Activated naive CD8-positive, alpha-beta T cell treated with anti-CD3 and anti-CD28 coated beads, Interleukin-2, amount 50 U/mL, for 16 hours (primary cell): ENCODE data around the gene KIF21A.

Source experiments
- DNase-seq: peaks from one replicate; pipeline ENCODE4 v3.0.0-alpha.2; 2020; ENCODE audit warnings: low read depth, low spot score

KIF21A gene

GRCh38 chr12:39386335-39386734 is 56.6 kb downstream of the KIF21A start:
- DNase-seq: no peak

- DNase-seq: no peak
Measured at GRCh38 chr12:39383114-39383513, 59.8 kb downstream of the KIF21A start.

GRCh38 chr12:39380090-39380489 is 62.8 kb downstream of the KIF21A start:
- no peak for DNase-seq

- no peak for DNase-seq
Measured at GRCh38 chr12:39378341-39378740, 64.6 kb downstream of the KIF21A start.

GRCh38 chr12:39375206-39375808 is 67.6 kb downstream of the KIF21A start:
- DNase-seq: no peak

GRCh38 chr12:39372929-39373328 is 70.0 kb downstream of the KIF21A start:
- DNase-seq: no peak

- no peak for DNase-seq
Measured at GRCh38 chr12:39372204-39372925, 70.6 kb downstream of the KIF21A start.

GRCh38 chr12:39369756-39370155 is 73.2 kb downstream of the KIF21A start:
- no peak for DNase-seq

GRCh38 chr12:39368891-39369290 is 74.0 kb downstream of the KIF21A start:
- DNase-seq: no peak

GRCh38 chr12:39368096-39368495 is 74.8 kb downstream of the KIF21A start:
- no peak for DNase-seq

- no peak for DNase-seq
Measured at GRCh38 chr12:39367494-39367893, 75.4 kb downstream of the KIF21A start.

- DNase-seq: no peak
Measured at GRCh38 chr12:39365364-39366001, 77.4 kb downstream of the KIF21A start.

GRCh38 chr12:39364196-39364595 is 78.7 kb downstream of the KIF21A start:
- DNase-seq: no peak

- no peak for DNase-seq
Measured at GRCh38 chr12:39359645-39360044, 83.3 kb downstream of the KIF21A start.

GRCh38 chr12:39357041-39357440 is 85.9 kb downstream of the KIF21A start:
- DNase-seq: no peak

- no peak for DNase-seq
Measured at GRCh38 chr12:39355841-39356240, 87.1 kb downstream of the KIF21A start.

GRCh38 chr12:39354955-39355354 is 88.0 kb downstream of the KIF21A start:
- DNase-seq: no peak

GRCh38 chr12:39352471-39353017 is 90.4 kb downstream of the KIF21A start:
- DNase-seq: no peak

GRCh38 chr12:39351153-39351552 is 91.8 kb downstream of the KIF21A start:
- no peak for DNase-seq

- no peak for DNase-seq
Measured at GRCh38 chr12:39348941-39349626, 93.8 kb downstream of the KIF21A start.

- DNase-seq: no peak
Measured at GRCh38 chr12:39348523-39348922, 94.4 kb downstream of the KIF21A start.

GRCh38 chr12:39344926-39345325 is 98.0 kb downstream of the KIF21A start:
- DNase-seq: no peak
